22Rv1 (cell line): Measurements from ENCODE around the gene CRMP1.

ENCODE experiments used
- ZFX ChIP-seq: fragments of 450-650 bp; IDR thresholded peaks from 2 replicates; pipeline ENCODE4 v1.6.1; 2017; ENCODE audit warnings: antibody characterized with exemption, borderline replicate concordance
- TF ChIP-seq, protein P1 (sequence below): fragments of 450-650 bp; IDR thresholded peaks from 2 replicates; pipeline ENCODE4 v1.5.1; 2017; ENCODE audit warnings: mild to moderate bottlenecking

DNA sequence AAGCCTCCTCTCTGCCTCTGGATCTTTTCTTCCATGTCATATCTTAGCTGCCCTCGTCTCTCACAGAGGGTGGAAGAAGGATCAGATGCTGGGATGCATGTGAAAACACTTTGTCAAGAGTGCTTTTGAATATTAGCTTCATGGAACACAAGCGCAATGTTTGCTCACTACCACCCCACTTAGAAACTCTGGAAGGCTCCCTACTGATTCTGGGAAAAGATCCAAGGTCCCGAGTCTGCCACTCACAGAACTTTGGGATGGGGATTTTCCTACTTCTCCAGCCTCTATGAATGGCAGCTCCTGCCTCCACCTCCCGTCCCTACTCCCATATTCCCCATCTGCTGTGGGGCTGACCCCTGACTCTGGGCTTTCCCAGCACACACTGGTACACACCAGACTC lies 40.2 kb upstream of the CRMP1 start:
- TF ChIP-seq, protein P1, sequence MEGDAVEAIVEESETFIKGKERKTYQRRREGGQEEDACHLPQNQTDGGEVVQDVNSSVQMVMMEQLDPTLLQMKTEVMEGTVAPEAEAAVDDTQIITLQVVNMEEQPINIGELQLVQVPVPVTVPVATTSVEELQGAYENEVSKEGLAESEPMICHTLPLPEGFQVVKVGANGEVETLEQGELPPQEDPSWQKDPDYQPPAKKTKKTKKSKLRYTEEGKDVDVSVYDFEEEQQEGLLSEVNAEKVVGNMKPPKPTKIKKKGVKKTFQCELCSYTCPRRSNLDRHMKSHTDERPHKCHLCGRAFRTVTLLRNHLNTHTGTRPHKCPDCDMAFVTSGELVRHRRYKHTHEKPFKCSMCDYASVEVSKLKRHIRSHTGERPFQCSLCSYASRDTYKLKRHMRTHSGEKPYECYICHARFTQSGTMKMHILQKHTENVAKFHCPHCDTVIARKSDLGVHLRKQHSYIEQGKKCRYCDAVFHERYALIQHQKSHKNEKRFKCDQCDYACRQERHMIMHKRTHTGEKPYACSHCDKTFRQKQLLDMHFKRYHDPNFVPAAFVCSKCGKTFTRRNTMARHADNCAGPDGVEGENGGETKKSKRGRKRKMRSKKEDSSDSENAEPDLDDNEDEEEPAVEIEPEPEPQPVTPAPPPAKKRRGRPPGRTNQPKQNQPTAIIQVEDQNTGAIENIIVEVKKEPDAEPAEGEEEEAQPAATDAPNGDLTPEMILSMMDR = no peak
- TF ChIP-seq ZFX = no peak
